SK-N-MC (cell line): Measurements from ENCODE around the gene NTNG1.

Experiments
- EZH2 ChIP-seq: fragments of 200-600 bp; sonication (generic); IDR thresholded peaks from one replicate; pipeline ENCODE4 v1.6.1; 2017; ENCODE audit warnings: antibody characterized with exemption
- FOXP2 ChIP-seq: optimal IDR thresholded peaks from 2 replicates; pipeline ENCODE3; 2011; ENCODE audit warnings: mild to moderate bottlenecking, moderate library complexity; ENCODE audit not compliant: insufficient read depth; ENCODE audit errors: extremely low read length, control extremely low read depth
- POLR2AphosphoS5 ChIP-seq: IDR thresholded peaks from 2 replicates; pipeline ENCODE4 v1.6.1; 2012; ENCODE audit warnings: mild to moderate bottlenecking, low read depth, low read length, borderline replicate concordance

- no peak for TF ChIP-seq EZH2
- TF ChIP-seq POLR2AphosphoS5, result no peak
- no peak for TF ChIP-seq FOXP2
Measured at GRCh38 chr1:107243461-107243860, 102.6 kb downstream of the NTNG1 start.
